ENCODE results near the gene PDE6G.
A peak's percentile ranks its signal among the peaks of the same experiment; 100 is the strongest.

The PDE6G gene

GRCh38 chr17:81694810-81695209 is 38.5 kb upstream of the PDE6G start:
- TF ChIP-seq PATZ1 (CRISPR knock-in tag; IDR thresholded peaks at IDR 0.05; ENCODE audit: borderline replicate concordance) (no peak), TCF4 (CRISPR knock-in tag; IDR thresholded peaks at IDR 0.05; ENCODE audit: borderline replicate concordance) (no peak), PPARA (CRISPR knock-in tag; IDR thresholded peaks at IDR 0.05; ENCODE audit: borderline replicate concordance) (no peak), ISL1 (CRISPR knock-in tag; IDR thresholded peaks at IDR 0.05) (no peak), POU6F1 (CRISPR knock-in tag; IDR thresholded peaks at IDR 0.05; ENCODE audit: borderline replicate concordance, low read depth) (no peak), OSR1 (CRISPR knock-in tag; IDR thresholded peaks at IDR 0.05) (no peak), TOX (CRISPR knock-in tag; IDR thresholded peaks at IDR 0.05; ENCODE audit: borderline replicate concordance) (no peak), ZNF8 (CRISPR knock-in tag; IDR thresholded peaks at IDR 0.05) (no peak), GLIS3 (CRISPR knock-in tag; IDR thresholded peaks at IDR 0.05) (no peak), SNAI2 (CRISPR knock-in tag; IDR thresholded peaks at IDR 0.05) (no peak), ESRRG (CRISPR knock-in tag; IDR thresholded peaks at IDR 0.05) (no peak), ZFP30 (CRISPR knock-in tag; IDR thresholded peaks at IDR 0.05) (no peak), ZNF70 (CRISPR knock-in tag; IDR thresholded peaks at IDR 0.05) (no peak), ZFP3 (CRISPR knock-in tag; IDR thresholded peaks at IDR 0.05) (no peak), BACH2 (CRISPR knock-in tag; IDR thresholded peaks at IDR 0.05; ENCODE audit: borderline replicate concordance) (no peak), RARB (CRISPR knock-in tag; IDR thresholded peaks at IDR 0.05) (no peak)
- TF ChIP-seq, protein P1, sequence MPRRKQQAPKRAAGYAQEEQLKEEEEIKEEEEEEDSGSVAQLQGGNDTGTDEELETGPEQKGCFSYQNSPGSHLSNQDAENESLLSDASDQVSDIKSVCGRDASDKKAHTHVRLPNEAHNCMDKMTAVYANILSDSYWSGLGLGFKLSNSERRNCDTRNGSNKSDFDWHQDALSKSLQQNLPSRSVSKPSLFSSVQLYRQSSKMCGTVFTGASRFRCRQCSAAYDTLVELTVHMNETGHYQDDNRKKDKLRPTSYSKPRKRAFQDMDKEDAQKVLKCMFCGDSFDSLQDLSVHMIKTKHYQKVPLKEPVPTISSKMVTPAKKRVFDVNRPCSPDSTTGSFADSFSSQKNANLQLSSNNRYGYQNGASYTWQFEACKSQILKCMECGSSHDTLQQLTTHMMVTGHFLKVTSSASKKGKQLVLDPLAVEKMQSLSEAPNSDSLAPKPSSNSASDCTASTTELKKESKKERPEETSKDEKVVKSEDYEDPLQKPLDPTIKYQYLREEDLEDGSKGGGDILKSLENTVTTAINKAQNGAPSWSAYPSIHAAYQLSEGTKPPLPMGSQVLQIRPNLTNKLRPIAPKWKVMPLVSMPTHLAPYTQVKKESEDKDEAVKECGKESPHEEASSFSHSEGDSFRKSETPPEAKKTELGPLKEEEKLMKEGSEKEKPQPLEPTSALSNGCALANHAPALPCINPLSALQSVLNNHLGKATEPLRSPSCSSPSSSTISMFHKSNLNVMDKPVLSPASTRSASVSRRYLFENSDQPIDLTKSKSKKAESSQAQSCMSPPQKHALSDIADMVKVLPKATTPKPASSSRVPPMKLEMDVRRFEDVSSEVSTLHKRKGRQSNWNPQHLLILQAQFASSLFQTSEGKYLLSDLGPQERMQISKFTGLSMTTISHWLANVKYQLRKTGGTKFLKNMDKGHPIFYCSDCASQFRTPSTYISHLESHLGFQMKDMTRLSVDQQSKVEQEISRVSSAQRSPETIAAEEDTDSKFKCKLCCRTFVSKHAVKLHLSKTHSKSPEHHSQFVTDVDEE (CRISPR knock-in tag; IDR thresholded peaks at IDR 0.05), result no peak
- ATAC-seq, result no peak

DNA sequence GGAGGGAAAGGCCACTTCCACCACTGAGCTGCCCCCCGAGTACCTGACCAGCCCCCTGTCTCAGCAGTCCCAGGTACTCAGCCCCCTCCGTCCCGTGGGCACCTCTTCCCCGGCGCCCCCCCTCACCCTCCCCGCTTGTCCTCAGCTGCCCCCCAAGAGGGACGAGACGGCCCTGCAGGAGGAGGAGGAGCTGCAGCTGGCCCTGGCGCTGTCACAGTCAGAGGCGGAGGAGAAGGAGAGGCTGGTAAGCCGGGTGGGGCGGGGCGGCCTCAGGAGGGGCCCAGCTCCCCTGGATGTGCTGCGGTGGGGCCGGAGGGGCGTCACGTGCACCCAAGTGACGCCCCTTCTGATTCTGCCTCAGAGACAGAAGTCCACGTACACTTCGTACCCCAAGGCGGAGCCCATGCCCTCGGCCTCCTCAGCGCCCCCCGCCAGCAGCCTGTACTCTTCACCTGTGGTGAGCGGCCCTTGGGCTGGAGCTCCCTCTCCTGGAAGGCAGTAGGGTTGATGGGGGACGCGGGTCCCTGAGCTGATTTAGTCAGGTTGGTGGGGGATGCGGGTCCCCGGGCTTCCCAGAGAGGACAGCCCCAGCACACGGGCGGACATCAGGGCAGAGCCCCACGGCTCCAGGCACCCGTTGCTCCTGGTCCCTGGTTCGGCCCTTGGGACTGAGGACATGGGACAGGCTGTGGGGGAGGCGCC is 37.3 kb upstream of the PDE6G start:
- no peak for TF ChIP-seq TCF4 (CRISPR knock-in tag; IDR thresholded peaks at IDR 0.05; ENCODE audit: borderline replicate concordance)
- no peak for TF ChIP-seq TOX (CRISPR knock-in tag; IDR thresholded peaks at IDR 0.05; ENCODE audit: borderline replicate concordance)
- no peak for TF ChIP-seq ZFP3 (CRISPR knock-in tag; IDR thresholded peaks at IDR 0.05)
- no peak for TF ChIP-seq GLIS3 (CRISPR knock-in tag; IDR thresholded peaks at IDR 0.05)
- no peak for TF ChIP-seq ARNTL (CRISPR knock-in tag; IDR thresholded peaks at IDR 0.05; ENCODE audit: borderline replicate concordance, low read depth)
- TF ChIP-seq, protein P1 (CRISPR knock-in tag; IDR thresholded peaks at IDR 0.05), result no peak
- no peak for TF ChIP-seq BACH2 (CRISPR knock-in tag; IDR thresholded peaks at IDR 0.05; ENCODE audit: borderline replicate concordance)
- no peak for TF ChIP-seq CSDC2 (CRISPR knock-in tag; IDR thresholded peaks at IDR 0.05)
- no peak for TF ChIP-seq SNAI2 (CRISPR knock-in tag; IDR thresholded peaks at IDR 0.05)
- TF ChIP-seq, protein P2, sequence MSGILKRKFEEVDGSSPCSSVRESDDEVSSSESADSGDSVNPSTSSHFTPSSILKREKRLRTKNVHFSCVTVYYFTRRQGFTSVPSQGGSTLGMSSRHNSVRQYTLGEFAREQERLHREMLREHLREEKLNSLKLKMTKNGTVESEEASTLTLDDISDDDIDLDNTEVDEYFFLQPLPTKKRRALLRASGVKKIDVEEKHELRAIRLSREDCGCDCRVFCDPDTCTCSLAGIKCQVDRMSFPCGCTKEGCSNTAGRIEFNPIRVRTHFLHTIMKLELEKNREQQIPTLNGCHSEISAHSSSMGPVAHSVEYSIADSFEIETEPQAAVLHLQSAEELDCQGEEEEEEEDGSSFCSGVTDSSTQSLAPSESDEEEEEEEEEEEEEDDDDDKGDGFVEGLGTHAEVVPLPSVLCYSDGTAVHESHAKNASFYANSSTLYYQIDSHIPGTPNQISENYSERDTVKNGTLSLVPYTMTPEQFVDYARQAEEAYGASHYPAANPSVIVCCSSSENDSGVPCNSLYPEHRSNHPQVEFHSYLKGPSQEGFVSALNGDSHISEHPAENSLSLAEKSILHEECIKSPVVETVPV (CRISPR knock-in tag; IDR thresholded peaks at IDR 0.05), result no peak
- no peak for TF ChIP-seq PPARA (CRISPR knock-in tag; IDR thresholded peaks at IDR 0.05; ENCODE audit: borderline replicate concordance)
- TF ChIP-seq RARB (CRISPR knock-in tag; IDR thresholded peaks at IDR 0.05), result no peak
- TF ChIP-seq ESRRG (CRISPR knock-in tag; IDR thresholded peaks at IDR 0.05), result no peak
- TF ChIP-seq ZNF70 (CRISPR knock-in tag; IDR thresholded peaks at IDR 0.05), result no peak
- TF ChIP-seq PATZ1 (CRISPR knock-in tag; IDR thresholded peaks at IDR 0.05; ENCODE audit: borderline replicate concordance), result no peak
- no peak for TF ChIP-seq ZNF565 (CRISPR knock-in tag; conservative IDR thresholded peaks at IDR 0.05; ENCODE audit: low read depth)
- TF ChIP-seq ZNF8 (CRISPR knock-in tag; IDR thresholded peaks at IDR 0.05), result no peak
- TF ChIP-seq CREB5 (CRISPR knock-in tag; IDR thresholded peaks at IDR 0.05; ENCODE audit: low read depth), result no peak
- peak; percentile 3; the same call in 1 of the 3 replicates for ATAC-seq
